ENCODE results near the gene FARSB. TPM values are rescaled to one million over a fixed set of nuclear protein-coding genes. Genes with fewer than 3 reads are reported as not detected.

FARSB gene
- total RNA-seq, 1 donor from 2014 or later, result 25.0 TPM

DNA sequence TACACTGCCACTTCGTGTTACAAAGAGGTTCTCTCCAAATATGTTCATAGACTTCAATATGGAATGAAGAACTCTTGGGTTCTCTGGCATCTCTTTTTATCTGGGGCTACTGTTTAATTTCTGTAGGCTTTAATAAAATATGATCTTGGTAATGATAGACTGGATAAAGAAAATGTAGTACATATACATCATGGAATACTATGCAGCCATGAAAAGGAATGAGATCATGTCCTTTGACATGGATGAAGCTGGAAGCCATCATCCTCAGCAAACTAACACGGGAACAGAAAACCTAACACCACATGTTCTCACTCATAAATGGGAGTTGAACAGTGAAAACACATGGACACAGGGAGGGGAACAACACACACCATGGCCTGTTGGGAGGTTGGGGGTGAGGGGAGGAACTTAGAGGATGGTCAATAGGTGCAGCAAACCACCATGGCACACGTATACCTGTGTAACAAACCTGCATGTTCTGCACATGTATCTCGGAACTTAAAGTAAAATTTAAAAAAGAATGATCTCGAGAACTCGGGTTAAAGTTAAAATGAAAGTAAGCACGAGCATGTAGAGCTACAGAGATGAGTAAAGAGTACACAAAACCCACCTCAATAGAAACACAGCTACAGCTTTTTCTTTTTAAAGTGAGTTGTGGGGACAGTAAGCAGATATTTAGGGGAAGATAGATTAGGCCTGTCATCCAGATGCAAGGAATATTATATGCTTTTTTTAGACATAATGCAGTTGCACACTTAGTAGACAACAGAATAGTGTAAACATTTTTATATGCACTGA is 129.2 kb downstream of the FARSB start:
- Histone ChIP-seq H3K4me2 (no peak overlapping the region), H3K9ac (no peak overlapping the region), H3K4me3 (no peak overlapping the region), H3K9me3 (ENCODE audit: low read depth) (no peaks in the 10 kb centered on the region), H3K27ac (no peak overlapping the region), H2AFZ (replicated peaks) (no peak overlapping the region), H3F3A (ENCODE audit: low read depth) (no peaks in the 10 kb centered on the region), H3K27me3 (no peaks in the 10 kb centered on the region), H3K79me2 (ENCODE audit: low read depth) (no peaks in the 10 kb centered on the region), H3K4me1 (no peaks in the 10 kb centered on the region), H3K36me3 (no peaks in the 10 kb centered on the region), H4K20me1 (ENCODE audit: low read depth) (no peaks in the 10 kb centered on the region)
- no peak overlapping the region for H3K27ac Mint-ChIP-seq
- TF ChIP-seq EZH2phosphoT487 (IDR thresholded peaks at IDR 0.05) (no peak), EZH2 (IDR thresholded peaks at IDR 0.05) (no peak)
- TF ChIP-seq, protein P1, sequence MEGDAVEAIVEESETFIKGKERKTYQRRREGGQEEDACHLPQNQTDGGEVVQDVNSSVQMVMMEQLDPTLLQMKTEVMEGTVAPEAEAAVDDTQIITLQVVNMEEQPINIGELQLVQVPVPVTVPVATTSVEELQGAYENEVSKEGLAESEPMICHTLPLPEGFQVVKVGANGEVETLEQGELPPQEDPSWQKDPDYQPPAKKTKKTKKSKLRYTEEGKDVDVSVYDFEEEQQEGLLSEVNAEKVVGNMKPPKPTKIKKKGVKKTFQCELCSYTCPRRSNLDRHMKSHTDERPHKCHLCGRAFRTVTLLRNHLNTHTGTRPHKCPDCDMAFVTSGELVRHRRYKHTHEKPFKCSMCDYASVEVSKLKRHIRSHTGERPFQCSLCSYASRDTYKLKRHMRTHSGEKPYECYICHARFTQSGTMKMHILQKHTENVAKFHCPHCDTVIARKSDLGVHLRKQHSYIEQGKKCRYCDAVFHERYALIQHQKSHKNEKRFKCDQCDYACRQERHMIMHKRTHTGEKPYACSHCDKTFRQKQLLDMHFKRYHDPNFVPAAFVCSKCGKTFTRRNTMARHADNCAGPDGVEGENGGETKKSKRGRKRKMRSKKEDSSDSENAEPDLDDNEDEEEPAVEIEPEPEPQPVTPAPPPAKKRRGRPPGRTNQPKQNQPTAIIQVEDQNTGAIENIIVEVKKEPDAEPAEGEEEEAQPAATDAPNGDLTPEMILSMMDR (IDR thresholded peaks at IDR 0.05), result no peak
- H3K27me3 Mint-ChIP-seq (ENCODE audit: insufficient read depth, low read depth), result no peaks in the 10 kb centered on the region
- peaks cover 7% of the 10 kb centered on the region for H3K4me1 Mint-ChIP-seq
- peaks cover 13% of the 10 kb centered on the region for H3K36me3 Mint-ChIP-seq
- peak overlapping the region; percentile 37 for H3K4me3 Mint-ChIP-seq
- DNase-seq (ENCODE audit: low spot score), result no peak
- peaks cover 13% of the 10 kb centered on the region for H3K9me3 Mint-ChIP-seq

DNA sequence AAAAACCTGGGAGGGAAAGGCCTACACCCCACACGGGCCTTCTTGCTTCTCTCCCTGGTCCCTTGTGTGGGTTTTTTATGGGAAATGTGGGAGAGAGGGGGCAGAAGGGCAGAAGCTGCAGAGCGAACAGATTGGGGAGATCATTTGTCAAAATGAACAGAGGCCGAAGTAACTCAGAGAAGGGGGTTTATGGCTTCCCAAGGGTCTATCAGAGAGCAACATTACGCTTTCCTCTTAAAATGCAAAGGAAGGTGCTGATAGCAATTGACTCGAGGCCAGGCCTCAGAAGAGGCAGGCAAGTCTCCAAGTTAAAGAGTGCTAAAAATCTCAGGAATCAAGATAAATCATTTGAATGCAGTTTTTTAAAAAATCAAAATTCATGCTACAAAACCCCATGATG is 130.1 kb downstream of the FARSB start:
- H3K9ac ChIP-seq, result no peak overlapping the region
- TF ChIP-seq EZH2phosphoT487 (IDR thresholded peaks at IDR 0.05), result no peak
- TF ChIP-seq, protein P1 (IDR thresholded peaks at IDR 0.05), result no peak
- TF ChIP-seq EZH2 (IDR thresholded peaks at IDR 0.05), result no peak
- H3F3A ChIP-seq (ENCODE audit: low read depth), result no peaks in the 10 kb centered on the region
- no peak overlapping the region for H3K27ac ChIP-seq
- H3K4me1 ChIP-seq, result no peaks in the 10 kb centered on the region
- no peak overlapping the region for H3K4me3 ChIP-seq
- H2AFZ ChIP-seq (replicated peaks), result peak overlapping the region; percentile 63
- H3K79me2 ChIP-seq (ENCODE audit: low read depth), result no peaks in the 10 kb centered on the region
- H3K27ac Mint-ChIP-seq, result no peak overlapping the region
- peaks cover 7% of the 10 kb centered on the region for H3K4me1 Mint-ChIP-seq
- no peaks in the 10 kb centered on the region for H3K9me3 ChIP-seq (ENCODE audit: low read depth)
- no peak overlapping the region for H3K4me3 Mint-ChIP-seq
- no peaks in the 10 kb centered on the region for H4K20me1 ChIP-seq (ENCODE audit: low read depth)
- H3K27me3 Mint-ChIP-seq (ENCODE audit: insufficient read depth, low read depth), result no peaks in the 10 kb centered on the region
- peaks cover 13% of the 10 kb centered on the region for H3K9me3 Mint-ChIP-seq
- peaks cover 13% of the 10 kb centered on the region for H3K36me3 Mint-ChIP-seq
- DNase-seq (ENCODE audit: low spot score), result no peak
- H3K27me3 ChIP-seq, result no peaks in the 10 kb centered on the region
- H3K36me3 ChIP-seq, result no peaks in the 10 kb centered on the region
- no peak overlapping the region for H3K4me2 ChIP-seq

DNA sequence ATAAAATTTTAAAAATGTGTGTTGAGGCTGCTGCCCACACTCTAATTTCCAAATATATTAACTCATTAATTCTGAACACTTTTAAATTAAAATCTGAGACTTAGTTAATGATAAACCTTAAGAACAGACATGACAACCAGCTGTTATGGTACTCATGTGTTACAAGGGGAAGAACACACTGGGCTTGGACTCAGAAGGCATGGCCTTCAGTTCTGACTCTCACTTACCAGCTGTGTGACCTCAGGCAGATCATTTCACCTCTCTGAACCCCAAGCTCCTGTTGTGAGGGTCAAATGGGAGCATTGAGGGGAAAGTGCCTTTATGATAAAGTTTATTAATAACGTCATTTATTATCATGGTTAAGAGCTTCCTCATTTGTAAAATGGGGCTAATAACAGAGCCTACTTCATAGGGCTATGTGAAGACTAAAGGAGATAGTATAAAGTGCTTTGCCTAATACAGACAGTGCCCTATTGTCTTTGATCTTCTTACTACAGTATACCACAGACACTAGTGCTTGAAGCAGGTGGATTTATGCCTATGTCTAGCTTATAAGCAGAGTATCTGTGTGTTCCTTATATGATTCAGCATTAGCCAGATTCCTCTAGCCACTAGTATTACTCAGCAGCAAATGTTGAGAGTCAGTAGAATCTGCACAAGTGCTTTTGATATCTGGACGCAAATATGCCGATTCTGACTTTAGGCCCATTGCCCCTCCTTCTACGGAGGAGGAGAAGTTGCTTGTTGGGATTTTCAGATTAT is 131.9 kb downstream of the FARSB start:
- H3K27me3 Mint-ChIP-seq (ENCODE audit: insufficient read depth, low read depth), result no peaks in the 10 kb centered on the region
- H3K27ac Mint-ChIP-seq, result no peak overlapping the region
- H3K36me3 Mint-ChIP-seq, result peaks cover 10% of the 10 kb centered on the region
- Histone ChIP-seq H3K4me1 (peaks cover 4% of the 10 kb centered on the region), H3K27me3 (no peaks in the 10 kb centered on the region), H3K27ac (no peak overlapping the region), H2AFZ (replicated peaks) (no peak overlapping the region), H3K4me3 (no peak overlapping the region), H3K4me2 (no peak overlapping the region), H4K20me1 (ENCODE audit: low read depth) (no peaks in the 10 kb centered on the region), H3K36me3 (no peaks in the 10 kb centered on the region), H3F3A (ENCODE audit: low read depth) (peaks cover 3% of the 10 kb centered on the region), H3K9me3 (ENCODE audit: low read depth) (no peaks in the 10 kb centered on the region), H3K79me2 (ENCODE audit: low read depth) (no peaks in the 10 kb centered on the region), H3K9ac (no peak overlapping the region)
- no peak for DNase-seq (ENCODE audit: low spot score)
- TF ChIP-seq, protein P1 (IDR thresholded peaks at IDR 0.05), result no peak
- TF ChIP-seq EZH2 (IDR thresholded peaks at IDR 0.05) (no peak), EZH2phosphoT487 (IDR thresholded peaks at IDR 0.05) (no peak)
- peaks cover 7% of the 10 kb centered on the region for H3K9me3 Mint-ChIP-seq
- peaks cover 18% of the 10 kb centered on the region for H3K4me1 Mint-ChIP-seq
- H3K4me3 Mint-ChIP-seq, result no peak overlapping the region

All from neural progenitor cell (in vitro differentiated cells).